Measurements from ENCODE around the gene RAB40C. TPM values are rescaled to one million over a fixed set of nuclear protein-coding genes. Genes with fewer than 3 reads are reported as not detected.

The RAB40C gene
- total and polyA plus RNA-seq, 10 of the 15 experiments (the other 5 are each of a cell fraction or from before 2014, with no cell fraction given), result 0.06 to 12.8 (median 4.6) TPM

DNA sequence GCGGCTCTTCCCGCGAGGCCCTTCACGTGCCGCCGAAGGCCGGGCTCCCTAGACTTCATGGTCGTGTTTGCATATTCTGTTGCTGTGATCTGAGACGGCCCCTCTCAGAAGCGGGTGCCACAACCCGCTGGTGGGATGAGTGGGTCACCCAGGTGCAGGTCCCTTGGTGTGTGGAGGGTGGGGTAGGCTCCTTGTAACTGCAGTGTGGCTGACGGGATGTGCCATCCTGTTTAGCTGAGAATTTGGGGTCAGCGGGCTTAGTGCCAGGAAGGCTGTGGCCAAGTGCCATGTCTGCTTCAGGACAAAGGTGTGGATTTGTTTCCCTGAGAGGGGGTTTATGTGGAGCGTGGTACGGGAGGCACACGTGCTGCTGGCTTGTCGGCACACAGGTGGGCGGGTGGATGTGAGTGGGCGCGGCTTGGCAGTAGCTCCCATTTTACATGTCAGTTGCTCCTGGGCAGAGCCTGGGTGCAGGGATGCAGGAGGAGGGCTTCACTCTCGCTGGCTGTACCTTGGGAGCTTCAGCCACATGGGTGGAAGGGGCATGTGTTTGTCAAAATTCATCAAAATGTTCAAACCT is 31.8 kb downstream of the RAB40C start:
- Histone ChIP-seq H3K9ac (ENCODE audit: control insufficient read depth, insufficient read depth, low read length) (no peak overlapping the region), H3K4me3 (no peak overlapping the region), H3K27ac (ENCODE audit: control insufficient read depth, insufficient read depth) (no peak overlapping the region), H3K4me2 (ENCODE audit: control insufficient read depth, insufficient read depth) (no peak overlapping the region), H3K4me1 (ENCODE audit: control insufficient read depth, insufficient read depth, low read length) (no peaks in the 10 kb centered on the region), H3K27me3 (replicated peaks in 1 of 2; ENCODE audit: control insufficient read depth in 2 of 2, insufficient read depth in 2 of 2, low read length in 1 of 2) (no peaks in the 10 kb centered on the region), H3K36me3 (ENCODE audit: control insufficient read depth in 2 of 2, insufficient read depth in 2 of 2, low read length in 1 of 2) (no peaks in the 10 kb centered on the region; a peak in 1 of 4 replicates), H3K79me2 (ENCODE audit: control insufficient read depth, insufficient read depth, low read length) (no peaks in the 10 kb centered on the region), H4K20me1 (ENCODE audit: control insufficient read depth, insufficient read depth) (no peaks in the 10 kb centered on the region; the same call in 1 of the 2 replicates), H2AFZ (ENCODE audit: control insufficient read depth, low read depth, low read length) (no peak overlapping the region), H3K9me3 (replicated peaks; ENCODE audit: control insufficient read depth, insufficient read depth, low read length) (no peaks in the 10 kb centered on the region)
- ChIA-PET RAD21 (ENCODE audit: unreplicated experiment) (no interaction called here), SMC1A (ENCODE audit: uncharacterized antibody, unreplicated experiment) (no interaction called here), POLR2A (no interaction called here), CTCF (no interaction called here)
- intact Hi-C loops (cut with micrococcal nuclease; ENCODE audit: unreplicated experiment) (no loop called here), in situ Hi-C loops (cut with MboI) (no loop called here)
- no peak for DNase-seq (ENCODE audit: low read depth, low spot score)
- 79% methylated on average over 21 of the region's 21 CpGs for WGBS (ENCODE audit: insufficient coverage, insufficient replicate concordance, low lambda C conversion rate, missing lambda C conversion rate)
- BruUV-seq (replicated peaks), result no TSS peak
- FAIRE-seq, result no peak
- no peak for ATAC-seq
- TF ChIP-seq SUPT20H (IDR thresholded peaks at IDR 0.05; ENCODE audit: borderline replicate concordance, control insufficient read depth, low read depth, low read length) (no peak), YY1 (IDR thresholded peaks at IDR 0.05; ENCODE audit: low read depth, low read length) (no peak), EZH2 (IDR thresholded peaks at IDR 0.05; ENCODE audit: borderline replicate concordance, control insufficient read depth, low read depth, low read length) (no peak), PML (IDR thresholded peaks at IDR 0.05; ENCODE audit: low read length) (no peak), STAT3 (IDR thresholded peaks at IDR 0.05; ENCODE audit: low read depth, low read length) (no peak), PKNOX1 (IDR thresholded peaks at IDR 0.05) (no peak), NFXL1 (IDR thresholded peaks at IDR 0.05; ENCODE audit: borderline replicate concordance) (no peak), NFYB (IDR thresholded peaks at IDR 0.05; ENCODE audit: insufficient read depth, low read depth, low read length) (no peak), CREB1 (IDR thresholded peaks at IDR 0.05; ENCODE audit: low read depth) (no peak), LARP7 (IDR thresholded peaks at IDR 0.05) (no peak), SREBF2 (IDR thresholded peaks at IDR 0.05; ENCODE audit: low read length) (no peak), CHD2 (IDR thresholded peaks at IDR 0.05; ENCODE audit: borderline replicate concordance, low read depth, low read length) (no peak), MYB (IDR thresholded peaks at IDR 0.05; ENCODE audit: borderline replicate concordance, low read depth, low read length) (no peak), RFX5 (IDR thresholded peaks at IDR 0.05; ENCODE audit: low read depth, low read length) (no peak), RCOR1 (conservative IDR thresholded peaks at IDR 0.05; ENCODE audit: low read depth, low read length) (no peak), CEBPB (IDR thresholded peaks at IDR 0.05; ENCODE audit: borderline replicate concordance in 1 of 2, low read depth in 2 of 2, low read length in 2 of 2) (no peak), ZNF687 (IDR thresholded peaks at IDR 0.05) (no peak)
